Keratinocyte (primary cell): ENCODE results near the gene ATRAID. TPM values are rescaled to one million over a fixed set of nuclear protein-coding genes. Genes with fewer than 3 reads are reported as not detected.
"Not testable (repeated sequence)": the region's sequence is repeated elsewhere in the genome, so short reads cannot be mapped to it uniquely, and the experiment has no call there.

Source experiments
- DNase-seq: peaks from one replicate; pipeline ENCODE4 v3.0.0-alpha.2; 2011; ENCODE audit warnings: low read depth, missing footprints, low spot score
- FAIRE-seq: peaks from 2 replicates; lab custom pipeline; 2011; peaks lifted over from hg19 to GRCh38; lab: Jason Lieb, UNC
- H2AFZ ChIP-seq: 2 replicates; pipeline ENCODE4 v1.6.0; 2012; ENCODE audit warnings: low read length, control low read depth, inconsistent platforms; ENCODE audit not compliant: control insufficient read depth
- H3K27ac ChIP-seq: 2 replicates; pipeline ENCODE4 v1.5.1; 2011; ENCODE audit warnings: low read length; ENCODE audit not compliant: control insufficient read depth, insufficient read depth
- H3K27me3 ChIP-seq: 3 replicates; pipeline ENCODE4 v1.6.0; 2011; ENCODE audit warnings: low read length; ENCODE audit not compliant: control insufficient read depth, insufficient read depth; ENCODE audit errors: extremely low read depth
- H3K36me3 ChIP-seq, 2 experiments: 2 replicates in 1 of 2; 3 replicates in 1 of 2; pipeline ENCODE4 v1.5.1; 2011; ENCODE audit warnings: low read length in 2 of 2, mild to moderate bottlenecking in 1 of 2; ENCODE audit not compliant: control insufficient read depth in 2 of 2, insufficient read depth in 2 of 2; ENCODE audit errors: extremely low read depth in 1 of 2
- H3K4me1 ChIP-seq: 3 replicates; pipeline ENCODE4 v1.5.1; 2011; ENCODE audit warnings: low read length; ENCODE audit not compliant: control insufficient read depth, insufficient read depth; ENCODE audit errors: extremely low read depth
- H3K4me2 ChIP-seq: 3 replicates; pipeline ENCODE4 v1.6.0; 2011; ENCODE audit warnings: low read depth, low read length; ENCODE audit not compliant: control insufficient read depth, insufficient read depth; ENCODE audit errors: extremely low read depth
- H3K4me3 ChIP-seq, 3 experiments: fragments of 200-600 bp in 1 of 3; sonication (generic) in 1 of 3; 2 replicates in 2 of 3; 3 replicates in 1 of 3; pipeline ENCODE4 v1.5.1; 2011 to 2016; ENCODE audit warnings: low read length in 3 of 3, mild to moderate bottlenecking in 3 of 3, control low read depth in 2 of 3, inconsistent platforms in 1 of 3, low read depth in 1 of 3, mixed read lengths in 1 of 3, mixed run types in 1 of 3, moderate library complexity in 1 of 3; ENCODE audit not compliant: control insufficient read depth in 2 of 3, insufficient read depth in 2 of 3; ENCODE audit errors: extremely low read depth in 1 of 3
- H3K79me2 ChIP-seq: 2 replicates; pipeline ENCODE4 v1.6.0; 2012; ENCODE audit warnings: low read length; ENCODE audit not compliant: control insufficient read depth, insufficient read depth
- H3K9ac ChIP-seq: 3 replicates; pipeline ENCODE4 v1.6.0; 2011; ENCODE audit warnings: low read length; ENCODE audit not compliant: control insufficient read depth, insufficient read depth; ENCODE audit errors: extremely low read depth
- H3K9me1 ChIP-seq: 3 replicates; pipeline ENCODE4 v1.6.0; 2011; ENCODE audit warnings: low read length; ENCODE audit not compliant: control insufficient read depth, insufficient read depth; ENCODE audit errors: extremely low read depth
- H3K9me3 ChIP-seq: 2 replicates; pipeline ENCODE4 v1.5.1; 2012; ENCODE audit warnings: low read depth, low read length; ENCODE audit not compliant: control insufficient read depth
- H4K20me1 ChIP-seq: 3 replicates; pipeline ENCODE4 v1.6.0; 2011; ENCODE audit warnings: low read length; ENCODE audit not compliant: control insufficient read depth, insufficient read depth; ENCODE audit errors: extremely low read depth
- EZH2 ChIP-seq: IDR thresholded peaks from one replicate; pipeline ENCODE4 v1.6.1; 2012; ENCODE audit warnings: inconsistent platforms, mild to moderate bottlenecking, low read length, moderate library complexity
- dilution Hi-C: fragments of 300-500 bp; cut with MboI; formaldehyde crosslinking; loops from one replicate; pipeline ENCODE4 v1.7.0; 2020; ENCODE audit warnings: low sequenced_read_pairs; ENCODE audit not compliant: extremely low pct_ligation_motif_present
- polyA plus RNA-seq, 5 experiments: library from polyadenylated mRNA; depleted of rRNA in 3 of 5; stranded (reverse) in 3 of 5; stranded (forward) in 1 of 5; unstranded in 1 of 5; fragments of >200 nt; gene quantifications; 1 replicate in 1 of 5; 2 replicates in 3 of 5; 3 replicates in 1 of 5; pipeline versions ENCODE4 v1.2.1 to v1.2.3, GENCODE V29; 2011 to 2012; ENCODE audit warnings: missing spikeins in 2 of 5, low read depth in 1 of 5, low replicate concordance in 1 of 5
- TF ChIP-seq, protein P1 (sequence below), 3 experiments: IDR thresholded peaks in 1 of 3; conservative IDR thresholded peaks in 1 of 3; optimal IDR thresholded peaks in 1 of 3; 2 replicates in 2 of 3; 3 replicates in 1 of 3; pipeline versions ENCODE3 to v1.5.1; 2011; ENCODE audit warnings: low read length in 3 of 3, mild to moderate bottlenecking in 3 of 3, moderate library complexity in 2 of 3, control low read depth in 1 of 3, inconsistent platforms in 1 of 3; ENCODE audit not compliant: insufficient read depth in 2 of 3; ENCODE audit errors: extremely low read depth in 1 of 3

Gene ATRAID
- polyA plus RNA-seq, 1 donor (not counting 4 experiments of a cell fraction or from before 2014, with no cell fraction given), result 154 TPM

DNA sequence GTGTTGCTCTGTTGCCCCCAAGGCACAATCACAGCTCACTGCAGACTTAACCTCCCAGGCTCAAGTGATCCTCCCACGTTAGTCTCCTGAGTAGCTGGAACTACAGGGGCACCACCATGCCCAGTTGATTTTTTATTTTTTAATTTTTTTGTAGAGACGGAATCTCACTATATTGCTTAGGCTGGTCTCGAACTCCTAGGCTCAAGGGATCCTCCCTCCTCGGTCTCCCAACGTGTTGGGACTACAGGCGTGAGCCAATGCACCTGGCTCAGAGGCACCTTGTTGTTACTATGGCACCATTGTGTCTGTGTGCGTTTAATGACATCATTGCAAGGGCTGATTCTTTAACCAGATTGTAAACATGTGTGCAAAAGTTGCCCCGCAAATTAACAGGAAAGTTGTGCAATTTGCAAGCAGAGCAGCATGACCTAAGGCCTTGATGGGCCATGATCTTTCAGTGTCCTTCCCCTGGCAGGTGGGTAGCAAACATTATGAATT lies 40.4 kb upstream of the ATRAID start:
- H3K79me2 ChIP-seq, result no peaks in the 10 kb centered on the region
- DNase-seq (no peak), FAIRE-seq (no peak)
- H4K20me1 ChIP-seq, result no peaks in the 10 kb centered on the region
- H3K9ac ChIP-seq, result no peak overlapping the region
- dilution Hi-C loops, result no loop called here
- TF ChIP-seq EZH2, result no peak
- H3K4me1 ChIP-seq, result no peaks in the 10 kb centered on the region
- H3K36me3 ChIP-seq, result no peaks in the 10 kb centered on the region
- no peak overlapping the region for H3K27ac ChIP-seq
- no peak overlapping the region for H3K4me3 ChIP-seq
- peaks cover 21% of the 10 kb centered on the region for H3K27me3 ChIP-seq
- H3K9me3 ChIP-seq, result no peaks in the 10 kb centered on the region
- no peaks in the 10 kb centered on the region for H3K9me1 ChIP-seq
- H2AFZ ChIP-seq, result no peak overlapping the region
- H3K4me2 ChIP-seq, result no peak overlapping the region

DNA sequence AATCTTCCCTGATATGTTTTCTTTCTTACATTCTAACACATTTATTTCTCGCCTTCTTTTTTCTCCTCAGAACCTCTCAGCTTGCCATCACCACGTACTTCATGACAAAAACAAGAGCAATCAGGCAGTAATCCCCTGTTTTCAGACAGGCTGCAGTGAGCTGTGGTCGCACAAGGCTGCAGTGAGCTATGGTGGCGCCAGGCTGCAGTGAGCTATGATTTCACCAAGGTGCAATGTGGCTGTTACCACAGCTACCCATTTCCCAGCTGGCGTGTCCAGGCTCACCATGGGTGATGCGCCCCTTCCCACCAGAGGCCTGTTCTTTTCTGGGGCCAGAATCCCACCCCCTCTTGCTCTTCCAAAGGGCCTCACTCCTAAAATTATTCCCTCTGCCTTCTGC lies 37.2 kb upstream of the ATRAID start:
- no peak overlapping the region for H3K27ac ChIP-seq
- DNase-seq (no peak), FAIRE-seq (no peak)
- no peak overlapping the region for H3K9ac ChIP-seq
- H3K36me3 ChIP-seq, result no peaks in the 10 kb centered on the region
- TF ChIP-seq, protein P1, sequence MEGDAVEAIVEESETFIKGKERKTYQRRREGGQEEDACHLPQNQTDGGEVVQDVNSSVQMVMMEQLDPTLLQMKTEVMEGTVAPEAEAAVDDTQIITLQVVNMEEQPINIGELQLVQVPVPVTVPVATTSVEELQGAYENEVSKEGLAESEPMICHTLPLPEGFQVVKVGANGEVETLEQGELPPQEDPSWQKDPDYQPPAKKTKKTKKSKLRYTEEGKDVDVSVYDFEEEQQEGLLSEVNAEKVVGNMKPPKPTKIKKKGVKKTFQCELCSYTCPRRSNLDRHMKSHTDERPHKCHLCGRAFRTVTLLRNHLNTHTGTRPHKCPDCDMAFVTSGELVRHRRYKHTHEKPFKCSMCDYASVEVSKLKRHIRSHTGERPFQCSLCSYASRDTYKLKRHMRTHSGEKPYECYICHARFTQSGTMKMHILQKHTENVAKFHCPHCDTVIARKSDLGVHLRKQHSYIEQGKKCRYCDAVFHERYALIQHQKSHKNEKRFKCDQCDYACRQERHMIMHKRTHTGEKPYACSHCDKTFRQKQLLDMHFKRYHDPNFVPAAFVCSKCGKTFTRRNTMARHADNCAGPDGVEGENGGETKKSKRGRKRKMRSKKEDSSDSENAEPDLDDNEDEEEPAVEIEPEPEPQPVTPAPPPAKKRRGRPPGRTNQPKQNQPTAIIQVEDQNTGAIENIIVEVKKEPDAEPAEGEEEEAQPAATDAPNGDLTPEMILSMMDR (optimal IDR thresholded peaks at IDR 0.05 in 1 of 3, IDR thresholded peaks at IDR 0.05 in 1 of 3, conservative IDR thresholded peaks at IDR 0.05 in 1 of 3; ENCODE audit: extremely low read depth in 1 of 3, insufficient read depth in 2 of 3, low read length in 3 of 3), result no peak
- TF ChIP-seq EZH2, result no peak
- no peak overlapping the region for H2AFZ ChIP-seq
- no peak overlapping the region for H3K4me2 ChIP-seq
- H3K4me3 ChIP-seq, result no peak overlapping the region
- no peaks in the 10 kb centered on the region for H4K20me1 ChIP-seq
- H3K79me2 ChIP-seq, result no peaks in the 10 kb centered on the region
- H3K9me1 ChIP-seq, result no peaks in the 10 kb centered on the region
- peaks cover 24% of the 10 kb centered on the region for H3K27me3 ChIP-seq
- H3K4me1 ChIP-seq, result no peaks in the 10 kb centered on the region
- dilution Hi-C loops, result no loop called here
- no peaks in the 10 kb centered on the region for H3K9me3 ChIP-seq

DNA sequence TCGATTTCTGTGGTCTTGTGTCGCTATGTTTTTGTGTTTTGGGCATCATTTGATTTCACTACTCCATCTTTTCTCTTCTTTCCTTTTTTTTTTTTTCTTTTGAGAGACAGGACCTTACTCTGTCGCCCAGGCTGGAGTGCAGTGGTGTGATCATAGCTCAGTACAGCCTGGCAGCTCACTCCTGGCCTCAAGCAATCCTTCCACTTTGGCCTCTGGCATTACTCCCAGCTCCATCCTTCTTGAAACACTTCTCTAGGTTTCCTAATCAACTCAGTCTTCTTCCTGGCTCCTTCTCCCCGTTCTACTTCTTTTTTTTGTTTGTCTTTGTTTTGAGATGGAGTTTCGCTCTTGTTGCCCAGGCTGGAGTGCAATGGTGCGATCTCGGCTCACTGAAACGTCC lies 36.5 kb upstream of the ATRAID start:
- Histone ChIP-seq H3K4me1 (no peaks in the 10 kb centered on the region), H3K9ac (no peak overlapping the region), H3K36me3 (no peaks in the 10 kb centered on the region), H3K27me3 (peaks cover 21% of the 10 kb centered on the region), H2AFZ (no peak overlapping the region), H3K9me1 (no peaks in the 10 kb centered on the region), H3K79me2 (no peaks in the 10 kb centered on the region), H3K4me2 (no peak overlapping the region), H3K4me3 (no peak overlapping the region), H4K20me1 (no peaks in the 10 kb centered on the region), H3K9me3 (no peaks in the 10 kb centered on the region), H3K27ac (no peak overlapping the region)
- dilution Hi-C loops, result no loop called here
- TF ChIP-seq, protein P1 (optimal IDR thresholded peaks at IDR 0.05 in 1 of 3, IDR thresholded peaks at IDR 0.05 in 1 of 3, conservative IDR thresholded peaks at IDR 0.05 in 1 of 3; ENCODE audit: extremely low read depth in 1 of 3, insufficient read depth in 2 of 3, low read length in 3 of 3), result no peak
- TF ChIP-seq EZH2, result no peak
- FAIRE-seq, result no peak
- DNase-seq, result no peak

DNA sequence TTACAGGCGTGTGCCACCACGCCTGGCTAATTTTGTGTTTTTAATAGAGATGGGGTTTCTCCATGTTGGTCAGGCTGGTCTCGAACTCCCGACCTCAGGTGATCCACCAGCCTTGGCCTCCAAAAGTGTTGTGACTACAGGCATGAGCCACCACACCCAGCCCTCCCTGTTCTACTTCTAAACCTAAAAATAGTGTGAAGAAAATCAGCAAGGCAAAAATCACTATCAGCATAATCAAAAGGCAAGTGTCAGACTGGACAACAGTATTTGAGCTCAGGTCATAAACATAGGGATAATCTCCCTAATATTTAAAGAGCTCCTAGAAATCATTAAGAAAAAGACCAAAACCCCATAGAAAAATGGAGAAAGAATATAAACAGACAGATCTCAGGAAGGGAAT lies 36.1 kb upstream of the ATRAID start:
- dilution Hi-C loops, H4K20me1 ChIP-seq, H3K79me2 ChIP-seq, H3K4me2 ChIP-seq, H3K9me3 ChIP-seq, H3K9me1 ChIP-seq, FAIRE-seq, H3K4me1 ChIP-seq, H2AFZ ChIP-seq, DNase-seq, H3K9ac ChIP-seq, H3K36me3 ChIP-seq, H3K27ac ChIP-seq, H3K4me3 ChIP-seq: not testable (repeated sequence)
- H3K27me3 ChIP-seq, result peaks cover 19% of the 10 kb centered on the region
